Effector CD8-positive, alpha-beta T cell (primary cell): ENCODE data around the gene RBM34.
"Not testable (repeated sequence)": the region's sequence is repeated elsewhere in the genome, so short reads cannot be mapped to it uniquely, and the experiment has no call there.

Experiments
- DNase-seq: peaks from one replicate; lab custom pipeline; 2025; lab: John Stamatoyannopoulos, UW

RBM34 gene

DNA sequence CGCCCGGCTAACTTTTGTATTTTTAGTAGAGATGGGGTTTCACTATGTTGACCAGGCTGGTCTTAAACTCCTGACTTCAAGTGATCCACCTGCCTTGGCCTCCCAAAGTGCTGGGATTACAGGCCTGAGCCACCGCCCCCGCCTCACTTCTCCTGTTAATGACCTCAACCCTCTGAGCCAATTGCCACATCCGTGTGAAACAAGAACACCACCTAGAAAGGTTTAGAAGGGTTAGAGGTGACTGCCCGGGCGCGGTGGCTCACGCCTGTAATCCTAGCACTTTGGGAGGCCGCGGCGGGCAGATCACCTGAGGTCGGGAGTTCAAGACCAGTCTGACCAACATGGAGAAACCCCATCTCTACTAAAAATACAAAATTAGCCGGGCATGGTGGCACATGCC, 68.6 kb downstream of the RBM34 start:
- DNase-seq, result not testable (repeated sequence)

DNA sequence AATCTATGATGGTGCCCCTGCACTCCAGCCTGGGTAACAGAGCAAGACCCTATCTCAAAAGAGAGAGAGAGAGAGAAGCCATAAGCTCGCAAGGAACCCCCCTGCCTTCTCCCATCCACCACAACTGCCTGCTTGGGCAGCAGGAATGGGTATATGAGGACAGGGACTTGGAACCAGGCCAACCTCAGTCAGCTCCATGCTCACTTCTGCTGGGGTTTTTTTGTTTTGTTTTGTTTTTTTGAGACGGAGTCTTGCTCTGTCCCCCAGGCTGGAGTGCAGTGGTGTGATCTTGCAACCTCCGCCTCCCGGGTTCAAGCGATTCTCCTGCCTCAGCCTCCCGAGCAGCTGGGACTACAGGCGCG, 69.0 kb downstream of the RBM34 start:
- DNase-seq, result not testable (repeated sequence)

DNA sequence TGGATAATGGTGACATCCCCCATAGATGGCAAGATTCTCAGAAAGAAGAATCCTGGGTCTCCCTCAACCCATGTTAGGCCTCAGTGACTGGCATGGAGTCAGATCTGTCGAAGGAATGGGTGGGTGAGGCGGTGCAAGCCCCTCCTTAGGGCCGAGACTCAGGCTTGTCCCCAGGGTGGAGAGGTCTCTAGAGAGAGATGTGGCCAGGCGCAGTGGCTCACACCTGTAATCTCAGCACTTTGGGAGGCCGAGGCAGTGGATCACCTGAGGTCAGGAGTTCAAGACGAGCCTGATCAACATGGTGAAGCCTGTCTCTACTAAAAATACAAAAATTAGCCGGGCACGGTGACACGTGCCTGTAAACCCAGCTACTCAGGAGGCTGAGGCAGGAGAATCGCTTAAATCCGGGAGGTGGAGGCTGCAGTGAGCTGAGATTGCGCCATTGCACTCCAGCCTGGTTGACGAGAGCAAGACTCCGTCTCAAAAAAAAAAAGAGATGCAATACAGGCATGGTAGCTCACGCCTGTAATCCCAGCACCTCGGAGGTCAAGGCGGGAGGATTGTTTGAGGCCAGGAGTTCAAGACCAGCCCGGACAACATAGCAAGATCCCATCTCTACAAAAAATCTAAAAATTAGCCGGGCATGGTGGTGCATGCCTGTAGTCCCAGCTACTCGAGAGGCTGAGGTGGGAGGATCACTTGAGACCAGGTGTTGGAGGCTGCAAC, 69.6 kb downstream of the RBM34 start:
- DNase-seq, result not testable (repeated sequence)

DNA sequence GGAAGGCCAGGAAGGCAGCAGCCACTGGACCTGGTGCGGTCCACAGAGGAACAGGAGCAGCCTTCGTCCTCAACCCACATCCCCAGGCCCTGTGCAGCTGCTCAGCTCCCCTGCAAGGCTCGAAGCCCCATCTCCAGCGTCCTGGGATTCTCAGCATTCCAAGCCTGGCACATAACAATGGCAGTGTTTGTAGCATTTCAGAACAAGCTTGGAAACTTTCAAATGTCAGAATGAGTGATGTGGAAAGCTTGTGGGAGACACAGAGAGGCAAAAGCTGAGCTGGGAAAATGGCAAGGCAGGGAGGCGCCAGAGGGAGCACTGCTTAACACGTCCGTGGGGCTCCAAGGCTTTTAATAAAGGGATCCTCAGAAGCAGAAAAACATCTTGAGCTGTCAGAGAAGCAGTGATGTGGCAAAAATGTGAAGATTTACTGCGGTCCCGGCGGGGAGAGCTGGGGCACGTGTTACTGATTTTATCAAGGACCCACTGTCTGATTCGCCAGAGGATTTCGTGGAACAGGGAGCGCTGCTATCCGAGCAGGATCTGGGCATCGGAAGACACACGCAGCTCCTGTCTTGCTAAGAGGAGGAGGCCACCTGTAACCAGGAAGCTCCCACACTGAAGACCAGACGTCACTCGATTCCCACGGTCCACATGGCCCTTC, 70.5 kb downstream of the RBM34 start:
- no peak for DNase-seq

DNA sequence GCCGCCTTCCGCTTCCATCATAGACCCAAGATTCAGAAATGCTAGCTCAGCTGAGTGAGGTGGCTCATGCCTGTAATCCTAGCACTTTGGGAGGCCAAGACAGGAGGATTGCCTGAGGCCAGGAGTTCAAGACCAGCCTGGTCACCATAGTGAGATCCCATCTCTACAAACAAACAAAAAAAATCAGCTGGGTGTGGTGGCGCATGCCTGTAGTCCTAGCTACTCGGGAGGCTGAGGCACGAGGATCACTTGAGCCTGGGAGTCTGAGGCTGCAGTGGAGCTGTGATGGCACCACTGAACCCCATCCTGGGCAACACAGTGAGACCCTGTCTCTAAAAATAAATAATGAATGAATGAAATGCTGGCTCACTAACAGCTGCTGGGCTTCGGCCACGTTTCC, 72.1 kb downstream of the RBM34 start:
- no peak for DNase-seq

DNA sequence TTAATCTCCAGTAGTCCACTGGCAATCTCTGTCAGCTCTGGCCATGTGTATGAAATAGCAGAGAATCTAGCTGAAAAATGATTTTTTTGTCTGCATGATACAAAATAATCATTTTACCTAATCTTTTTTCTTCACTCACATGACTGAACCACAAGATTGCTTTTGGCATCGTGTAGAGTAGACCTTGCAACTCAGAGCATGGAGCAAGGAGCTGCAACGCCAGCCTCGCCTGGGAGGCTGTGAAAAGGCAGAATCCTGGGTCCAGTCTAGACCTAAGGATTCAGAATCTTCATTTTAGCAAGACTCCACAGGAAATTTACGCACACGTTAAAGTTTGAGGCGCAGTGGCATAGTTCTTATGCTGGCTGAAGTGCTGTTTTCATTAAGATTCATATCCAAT, 72.6 kb downstream of the RBM34 start:
- no peak for DNase-seq

DNA sequence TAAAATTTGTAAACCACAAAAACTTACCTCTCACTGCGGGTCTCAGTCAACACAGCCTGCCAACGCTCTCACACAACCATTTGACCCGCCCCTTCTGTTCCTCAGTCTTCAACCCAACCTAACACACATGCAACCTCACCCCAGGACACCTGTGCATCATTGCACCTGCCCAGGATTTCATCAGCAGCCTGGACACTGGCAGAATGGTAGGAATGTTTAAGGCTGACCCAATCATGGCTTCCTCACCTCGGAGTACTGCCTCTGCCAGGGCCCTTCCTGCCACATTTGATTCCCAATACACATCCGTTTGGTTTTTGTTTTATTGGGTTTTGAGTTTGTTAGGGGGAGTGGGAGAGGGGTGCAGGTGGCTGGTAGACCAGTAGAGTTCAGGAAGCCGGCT, 73.1 kb downstream of the RBM34 start:
- no peak for DNase-seq

DNA sequence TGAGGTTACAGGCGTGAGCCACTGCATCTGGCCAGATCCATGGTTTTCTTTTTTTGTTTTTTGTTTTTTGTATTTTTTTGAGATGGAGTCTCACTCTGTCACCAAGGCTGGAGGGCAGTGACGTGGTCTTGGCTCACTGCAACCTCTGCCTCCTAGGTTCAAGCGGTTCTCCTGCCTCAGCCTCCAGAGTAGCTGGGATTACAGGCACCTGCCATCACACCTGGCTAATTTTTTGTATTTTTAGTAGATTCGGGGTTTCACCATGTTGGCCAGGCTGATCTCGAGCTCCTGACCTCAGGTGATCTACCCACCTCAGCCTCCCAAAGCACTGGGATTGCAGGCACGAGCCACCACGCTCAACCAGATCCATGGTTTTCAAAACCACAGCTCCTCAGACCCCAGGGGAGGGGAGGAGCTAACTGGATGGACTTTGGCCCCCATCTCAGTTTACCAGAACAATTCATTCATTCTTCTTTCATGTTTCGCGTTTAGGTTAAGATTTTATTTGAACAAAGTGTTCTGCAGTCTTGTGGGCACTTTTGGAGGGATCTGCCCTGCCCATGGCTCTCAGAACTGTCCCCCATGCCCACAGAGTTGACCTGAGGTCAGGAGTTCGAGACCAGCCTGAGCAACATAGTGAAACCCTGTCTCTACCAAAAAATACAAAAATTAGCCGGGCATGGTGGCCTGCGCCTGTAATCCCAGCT, 75.5 kb downstream of the RBM34 start:
- not testable (repeated sequence) for DNase-seq
